Kidney (tissue), 14 donors: Measurements from ENCODE around the gene BCKDHB. TPM values are rescaled to one million over a fixed set of nuclear protein-coding genes. Genes with fewer than 3 reads are reported as not detected.

ENCODE experiments used
- DNase-seq, 5 donors: peaks; one replicate each; pipeline ENCODE4 v3.0.0-alpha.2; 2013 to 2020
- FAIRE-seq: peaks from 2 replicates; lab custom pipeline; 2012; peaks lifted over from hg19 to GRCh38; lab: Jason Lieb, UNC
- H3K27ac ChIP-seq, 2 donors: one replicate each; pipeline ENCODE4 v1.7.0; 2013; ENCODE audit warnings: low read depth in 2 of 2, low read length in 2 of 2, inconsistent platforms in 1 of 2
- H3K27me3 ChIP-seq: one replicate; pipeline ENCODE4 v1.7.1; 2013; ENCODE audit warnings: low read length, inconsistent platforms; ENCODE audit not compliant: control insufficient read depth, insufficient read depth
- H3K36me3 ChIP-seq, 3 donors: one replicate each; pipeline versions ENCODE4 v1.7.0 to v1.7.1; 2013; ENCODE audit warnings: low read length in 3 of 3, control low read depth in 1 of 3, inconsistent platforms in 1 of 3; ENCODE audit not compliant: insufficient read depth in 3 of 3, control insufficient read depth in 2 of 3
- H3K4me1 ChIP-seq, 3 donors: one replicate each; pipeline versions ENCODE4 v1.7.0 to v1.7.1; 2013; ENCODE audit warnings: low read length in 3 of 3, inconsistent platforms in 1 of 3, low read depth in 1 of 3; ENCODE audit not compliant: control insufficient read depth in 2 of 3, insufficient read depth in 2 of 3
- H3K4me3 ChIP-seq, 3 donors: one replicate each; pipeline versions ENCODE4 v1.7.0 to v1.8.1; 2013; ENCODE audit warnings: low read length in 3 of 3, control low read depth in 1 of 3, inconsistent platforms in 1 of 3
- H3K9ac ChIP-seq, 3 donors: one replicate each; pipeline versions ENCODE4 v1.7.0 to v1.7.1; 2013; ENCODE audit warnings: low read length in 3 of 3, control low read depth in 1 of 3, inconsistent platforms in 1 of 3
- H3K9me3 ChIP-seq, 3 donors: one replicate each; pipeline versions ENCODE4 v1.7.0 to v1.7.1; 2013; ENCODE audit warnings: low read length in 3 of 3, control low read depth in 1 of 3, inconsistent platforms in 1 of 3; ENCODE audit not compliant: control insufficient read depth in 2 of 3, insufficient read depth in 1 of 3
- intact Hi-C: fragments of 100-400 bp; cut with DNase I; formaldehyde crosslinking; loops from one replicate; pipeline ENCODE4 v1.11.1; 2022
- polyA plus RNA-seq: library from polyadenylated mRNA; stranded (reverse); fragments of 350-450 nt; fragmentation: Illumina TruSeq; extraction: RNeasy Lipid Tissue Mini Kit (QIAGEN cat#74804); gene quantifications from one replicate; pipeline ENCODE4 v1.2.3, GENCODE V29; 2014; ENCODE audit warnings: low read depth, low replicate concordance; ENCODE audit not compliant: insufficient read depth
- total RNA-seq: library from RNA; stranded (reverse); fragmentation: NEBNext Ultra II Directional; extraction: Animal tissue kit (Norgen Biotek cat#: 25700); gene quantifications from one replicate; pipeline ENCODE4 v1.2.1, GENCODE V29; 2021
- TF ChIP-seq, protein P1 (sequence below): IDR thresholded peaks from 3 replicates; pipeline ENCODE4 v1.5.1; 2012; ENCODE audit warnings: mild to moderate bottlenecking, moderate library complexity, borderline replicate concordance; ENCODE audit not compliant: insufficient read depth; ENCODE audit errors: extremely low read depth
- donor health status: control.
- donor health status: control.
- donor health status: control.
- donor health status: control.
- donor health status: control.
- donor health status: DM: yes; HTN: yes; CAD: no.
- donor health status: Normal renal cell carcinoma (clear cell type).

BCKDHB gene
- total and polyA plus RNA-seq, 2 donors from 2014 or later, result 21.0 to 22.8 TPM

GRCh38 chr6:80380566-80380965 lies 274.1 kb downstream of the BCKDHB start:
- Histone ChIP-seq H3K4me3 (no peak overlapping the region), H3K9ac (no peak overlapping the region), H3K9me3 (no peaks in the 10 kb centered on the region), H3K27me3 (no peaks in the 10 kb centered on the region), H3K36me3 (no peaks in the 10 kb centered on the region), H3K4me1 (no peaks in the 10 kb centered on the region), H3K27ac (no peak overlapping the region)
- DNase-seq, result no peak
- TF ChIP-seq, protein P1, sequence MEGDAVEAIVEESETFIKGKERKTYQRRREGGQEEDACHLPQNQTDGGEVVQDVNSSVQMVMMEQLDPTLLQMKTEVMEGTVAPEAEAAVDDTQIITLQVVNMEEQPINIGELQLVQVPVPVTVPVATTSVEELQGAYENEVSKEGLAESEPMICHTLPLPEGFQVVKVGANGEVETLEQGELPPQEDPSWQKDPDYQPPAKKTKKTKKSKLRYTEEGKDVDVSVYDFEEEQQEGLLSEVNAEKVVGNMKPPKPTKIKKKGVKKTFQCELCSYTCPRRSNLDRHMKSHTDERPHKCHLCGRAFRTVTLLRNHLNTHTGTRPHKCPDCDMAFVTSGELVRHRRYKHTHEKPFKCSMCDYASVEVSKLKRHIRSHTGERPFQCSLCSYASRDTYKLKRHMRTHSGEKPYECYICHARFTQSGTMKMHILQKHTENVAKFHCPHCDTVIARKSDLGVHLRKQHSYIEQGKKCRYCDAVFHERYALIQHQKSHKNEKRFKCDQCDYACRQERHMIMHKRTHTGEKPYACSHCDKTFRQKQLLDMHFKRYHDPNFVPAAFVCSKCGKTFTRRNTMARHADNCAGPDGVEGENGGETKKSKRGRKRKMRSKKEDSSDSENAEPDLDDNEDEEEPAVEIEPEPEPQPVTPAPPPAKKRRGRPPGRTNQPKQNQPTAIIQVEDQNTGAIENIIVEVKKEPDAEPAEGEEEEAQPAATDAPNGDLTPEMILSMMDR, result no peak
- intact Hi-C loops, result no loop called here
- no peak for FAIRE-seq

GRCh38 chr6:80382811-80383210 lies 276.3 kb downstream of the BCKDHB start:
- no peak overlapping the region for H3K9ac ChIP-seq
- H3K27ac ChIP-seq, result no peak overlapping the region
- H3K4me3 ChIP-seq, result no peak overlapping the region
- H3K9me3 ChIP-seq, result no peaks in the 10 kb centered on the region
- H3K4me1 ChIP-seq, result no peaks in the 10 kb centered on the region
- FAIRE-seq, result no peak
- intact Hi-C loops, result no loop called here
- TF ChIP-seq, protein P1, result no peak
- no peaks in the 10 kb centered on the region for H3K36me3 ChIP-seq
- H3K27me3 ChIP-seq, result no peaks in the 10 kb centered on the region
- DNase-seq, result peak in 4 of 5 donors; percentile 40 to 88 (median 56)

DNA sequence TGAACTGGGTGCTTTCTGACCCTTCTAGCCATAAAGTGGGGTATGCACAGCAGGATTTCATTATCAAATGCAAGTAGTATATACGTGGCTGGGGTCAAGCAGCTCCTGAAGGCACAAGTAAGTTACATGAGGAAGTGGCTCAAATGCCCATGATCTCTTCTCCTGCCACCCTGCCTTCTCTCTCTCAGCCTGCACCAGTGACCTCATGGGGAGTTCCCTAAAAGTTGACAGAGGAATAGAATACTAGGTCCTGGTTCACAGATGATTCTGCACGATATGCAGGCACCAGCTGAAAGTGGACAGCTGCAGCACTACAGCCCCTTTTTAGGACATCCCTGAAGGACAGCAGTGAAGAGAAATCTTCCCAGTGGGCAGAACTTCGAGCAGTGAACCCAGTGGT lies 282.0 kb downstream of the BCKDHB start:
- no peaks in the 10 kb centered on the region for H3K27me3 ChIP-seq
- H3K4me1 ChIP-seq, result no peaks in the 10 kb centered on the region
- TF ChIP-seq, protein P1, result no peak
- H3K9ac ChIP-seq, result no peak overlapping the region
- H3K36me3 ChIP-seq, result no peaks in the 10 kb centered on the region
- FAIRE-seq, result no peak
- no peaks in the 10 kb centered on the region for H3K9me3 ChIP-seq
- H3K27ac ChIP-seq, result no peak overlapping the region
- H3K4me3 ChIP-seq, result no peak overlapping the region
- intact Hi-C loops, result no loop called here
- no peak for DNase-seq

Other genes starting within 250 kb of the BCKDHB start
- 0.38 TPM for gene ELOVL4, start 159.1 kb upstream of the BCKDHB start, total RNA-seq
- gene ELOVL4, start 159.1 kb upstream of the BCKDHB start, polyA plus RNA-seq, result 2.1 TPM
- 0.79 TPM for gene TTK, start 102.0 kb upstream of the BCKDHB start, total RNA-seq
- gene TTK, start 102.0 kb upstream of the BCKDHB start, polyA plus RNA-seq, result 0.13 TPM